HG03175 (cell line): ENCODE data around the gene BIRC6.

Experiments
- ATAC-seq: cut with Tn5 transposase; IDR thresholded peaks from one replicate; pipeline ENCODE4 v1.9.1; 2021; ENCODE audit warnings: mild to moderate bottlenecking, moderate library complexity; ENCODE audit not compliant: unreplicated experiment

Gene BIRC6

GRCh38 chr2:32375228-32375892, 18.5 kb downstream of the BIRC6 start:
- no peak for ATAC-seq

DNA sequence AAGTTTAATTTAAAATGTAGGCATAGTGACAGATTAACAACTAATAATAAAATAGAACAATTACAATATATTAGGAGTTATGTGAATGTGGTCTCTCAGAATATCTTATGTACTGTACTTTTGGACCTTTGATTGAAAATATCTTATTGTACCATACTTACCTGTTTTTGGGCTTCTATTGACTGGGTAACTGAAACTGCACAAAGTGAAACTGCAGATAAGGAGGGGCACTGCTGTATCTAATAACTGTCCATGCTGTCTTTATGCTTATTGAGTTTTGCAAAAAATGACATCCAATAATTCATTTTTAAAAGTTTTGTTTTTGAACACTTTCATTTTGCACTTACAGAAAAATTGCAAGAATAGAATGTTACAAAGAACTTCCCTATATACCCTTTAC, 19.9 kb downstream of the BIRC6 start:
- ATAC-seq, result no peak

DNA sequence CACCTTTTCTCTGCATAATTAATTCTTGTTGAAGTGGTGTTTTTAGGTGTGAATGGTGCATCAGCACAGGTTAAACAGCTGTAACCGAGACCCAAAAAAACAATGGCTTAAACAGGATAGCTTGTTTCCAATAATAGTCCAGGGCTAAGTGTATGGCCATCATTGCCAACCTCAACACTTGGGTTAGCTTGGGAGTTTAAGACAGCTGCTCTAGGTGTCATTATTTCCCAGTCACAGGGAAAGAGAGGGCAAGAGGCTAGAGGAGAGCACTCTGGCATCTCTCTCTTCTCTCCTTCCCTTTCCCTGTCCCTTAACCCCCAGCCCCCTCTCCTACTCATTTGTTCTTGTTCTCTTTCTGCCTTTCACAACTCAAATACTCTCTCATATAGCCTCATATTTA, 21.1 kb downstream of the BIRC6 start:
- ATAC-seq, result no peak

DNA sequence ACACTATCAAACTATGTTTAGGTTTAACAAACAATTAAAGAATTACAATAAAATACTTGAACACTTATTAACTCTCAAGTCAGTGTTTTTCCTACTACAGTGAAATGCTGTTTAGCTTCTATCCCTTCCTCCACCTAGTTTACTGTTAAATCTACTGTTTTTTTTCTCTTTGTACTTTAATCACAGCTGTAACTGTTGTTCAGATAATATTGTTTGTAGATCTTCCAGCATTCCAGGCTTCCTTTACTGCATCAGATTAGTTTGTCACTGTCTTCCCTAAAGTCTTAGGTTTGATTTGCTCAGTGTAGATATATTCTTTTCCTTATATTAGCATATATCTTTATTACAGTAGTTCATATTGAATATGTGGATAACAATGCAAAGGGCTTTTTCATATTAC, 22.5 kb downstream of the BIRC6 start:
- no peak for ATAC-seq

DNA sequence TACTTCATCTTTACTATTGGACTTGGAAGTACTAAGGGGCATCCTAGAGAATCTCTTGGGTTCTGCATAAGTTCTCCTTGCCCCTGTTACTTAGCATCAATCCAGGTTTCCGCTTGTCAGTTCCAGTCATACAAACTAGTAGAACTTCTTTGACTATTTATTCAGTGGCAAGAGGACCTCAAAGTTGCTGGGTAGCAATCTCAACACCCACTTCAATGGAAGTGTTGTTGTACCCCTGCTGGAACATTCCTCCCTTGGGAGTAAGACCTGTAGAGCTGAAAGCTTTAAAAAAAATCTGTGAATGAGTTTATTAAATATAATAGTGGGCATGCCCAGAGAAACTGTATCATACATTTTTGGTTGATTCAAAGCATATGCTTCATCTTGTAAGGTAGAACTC, 27.0 kb downstream of the BIRC6 start:
- no peak for ATAC-seq

- no peak for ATAC-seq
Observed at GRCh38 chr2:32384529-32384928, 27.7 kb downstream of the BIRC6 start.

GRCh38 chr2:32386739-32387138, 29.9 kb downstream of the BIRC6 start:
- ATAC-seq, result no peak

DNA sequence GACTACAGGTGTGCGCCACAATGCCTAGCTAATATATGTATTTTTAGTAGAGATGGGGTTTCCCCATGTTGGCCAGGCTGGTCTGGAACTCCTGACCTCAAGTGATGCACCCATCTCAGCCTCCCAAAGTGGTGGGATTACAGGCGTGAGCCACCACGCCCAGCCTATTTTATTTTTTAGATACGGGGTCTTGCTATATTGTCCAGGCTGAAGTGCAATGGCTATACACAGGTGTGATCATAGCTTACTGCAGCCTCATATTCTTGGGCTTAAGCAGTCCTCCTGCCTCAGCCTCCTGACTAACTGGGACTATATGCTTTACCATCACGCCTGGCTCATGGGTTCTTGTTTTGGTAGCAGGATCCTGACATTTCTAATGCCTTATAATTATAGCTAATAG, 42.4 kb downstream of the BIRC6 start:
- no peak for ATAC-seq

DNA sequence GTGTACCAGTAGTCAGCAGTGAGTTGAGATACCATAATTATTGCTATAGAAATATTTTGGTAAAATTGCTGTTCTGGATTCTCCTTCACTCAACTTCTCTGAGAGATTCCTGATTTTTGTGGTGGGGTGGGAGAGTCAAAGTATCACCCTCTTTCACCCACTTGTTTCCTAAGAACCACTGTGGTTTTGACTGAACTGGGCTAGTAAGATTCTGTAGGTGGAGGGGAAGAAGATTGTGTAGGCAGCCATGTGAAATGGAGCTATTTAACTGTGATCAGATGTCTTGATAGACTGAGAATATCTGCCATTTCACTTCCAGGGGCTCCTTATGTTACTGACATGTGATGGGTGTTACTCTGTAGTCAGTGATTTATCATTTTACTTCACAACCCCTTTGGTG, 45.3 kb downstream of the BIRC6 start:
- no peak for ATAC-seq

DNA sequence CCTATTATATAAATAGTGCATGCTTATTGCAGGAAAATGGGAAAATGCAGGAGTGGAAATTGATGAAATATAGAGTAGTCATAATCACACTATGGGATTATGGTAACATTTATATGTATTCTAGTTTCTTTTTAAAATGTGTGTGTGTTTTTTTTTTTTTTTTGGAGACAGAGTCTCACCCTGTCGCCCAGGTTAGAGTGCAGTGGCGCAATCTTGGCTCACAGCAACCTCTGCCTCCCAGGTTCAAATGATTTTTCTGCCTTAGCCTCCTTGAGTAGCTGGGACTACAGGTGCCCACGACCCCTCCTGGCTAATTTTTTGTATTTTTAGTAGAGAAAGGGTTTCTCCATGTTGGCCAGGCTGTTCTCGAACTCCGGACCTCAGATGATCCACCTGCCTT, 47.0 kb downstream of the BIRC6 start:
- ATAC-seq, result no peak

DNA sequence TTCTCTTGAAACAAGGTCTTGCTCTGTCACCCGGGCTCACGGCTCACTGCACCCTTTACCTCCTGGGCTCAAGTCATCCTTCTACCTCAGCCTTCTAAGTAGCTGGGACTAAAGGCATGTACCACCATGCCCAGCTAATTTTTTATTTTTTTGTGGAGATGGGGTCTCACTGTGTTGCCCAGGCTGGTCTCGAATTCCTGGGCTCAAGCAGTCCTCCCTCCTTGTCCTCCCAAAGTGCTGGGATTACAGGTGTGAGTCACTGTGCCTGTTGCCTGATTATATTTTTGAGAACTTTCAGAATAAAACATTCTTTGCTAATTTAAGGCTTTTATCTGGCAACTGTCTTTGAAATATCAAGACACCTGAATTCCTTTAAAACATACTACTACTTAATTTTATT, 47.9 kb downstream of the BIRC6 start:
- no peak for ATAC-seq

GRCh38 chr2:32416519-32416918, 59.7 kb downstream of the BIRC6 start:
- no peak for ATAC-seq

GRCh38 chr2:32417659-32418058, 60.8 kb downstream of the BIRC6 start:
- no peak for ATAC-seq

DNA sequence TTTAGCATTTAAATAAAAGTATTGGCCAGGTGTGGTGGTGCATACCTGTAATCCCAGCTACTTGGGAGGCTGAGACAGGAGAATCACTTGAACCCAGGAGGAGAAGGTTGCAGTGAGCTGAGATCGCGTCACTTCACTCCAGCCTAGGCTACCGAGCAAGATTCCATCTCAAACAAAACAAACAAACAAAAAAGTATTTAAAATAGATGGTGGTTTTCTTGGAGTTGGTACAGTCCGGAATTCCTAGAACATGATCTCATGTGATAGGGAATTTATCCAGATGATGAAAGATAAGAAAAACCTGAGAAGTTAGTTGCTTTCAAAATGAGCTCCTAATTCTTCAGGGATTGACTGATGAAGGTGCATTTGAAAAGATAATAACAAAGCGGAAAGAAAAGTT, 62.0 kb downstream of the BIRC6 start:
- ATAC-seq, result no peak

DNA sequence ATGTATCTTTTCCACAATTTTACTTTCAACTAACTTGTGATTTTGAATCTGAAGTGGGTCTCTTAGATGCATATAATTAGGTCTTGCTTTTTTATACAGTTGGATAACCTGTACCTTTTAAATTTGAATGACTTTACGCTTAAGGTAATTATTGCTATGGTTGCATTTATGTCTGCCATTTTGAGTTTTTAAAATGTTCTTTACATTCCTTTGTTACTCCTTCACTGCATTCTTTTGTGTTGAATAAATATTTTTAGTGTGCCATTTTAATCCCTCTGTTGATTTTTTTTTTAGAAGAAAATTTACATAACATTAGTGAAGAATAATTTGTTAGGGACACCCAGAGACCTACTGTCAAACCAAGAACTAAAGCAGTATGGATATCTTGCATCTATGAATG, 65.3 kb downstream of the BIRC6 start:
- no peak for ATAC-seq

- no peak for ATAC-seq
Observed at GRCh38 chr2:32423536-32423935, 66.7 kb downstream of the BIRC6 start.

GRCh38 chr2:32424739-32425138, 67.9 kb downstream of the BIRC6 start:
- no peak for ATAC-seq

- no peak for ATAC-seq
Observed at GRCh38 chr2:32425719-32426141, 68.9 kb downstream of the BIRC6 start.

GRCh38 chr2:32427672-32428610, 71.1 kb downstream of the BIRC6 start:
- ATAC-seq, result no peak

DNA sequence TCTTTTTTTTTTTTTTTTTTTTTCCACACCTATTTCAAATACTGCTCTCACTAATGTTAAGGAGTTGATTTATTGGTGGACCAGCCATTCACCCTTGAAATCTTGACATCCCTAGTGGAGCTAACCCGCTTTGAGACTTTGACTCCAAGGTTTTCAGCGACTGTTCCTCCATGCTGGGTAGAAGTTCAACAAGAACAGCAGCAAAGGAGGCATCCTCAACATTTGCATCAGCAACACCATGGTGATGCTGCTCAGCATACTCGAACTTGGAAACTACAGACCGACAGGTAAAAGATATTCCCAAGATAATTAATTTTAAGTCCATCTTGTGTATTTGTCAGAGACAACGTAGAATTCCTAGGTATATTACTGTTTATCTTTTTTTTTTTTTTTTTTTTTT, 74.0 kb downstream of the BIRC6 start:
- no peak for ATAC-seq

DNA sequence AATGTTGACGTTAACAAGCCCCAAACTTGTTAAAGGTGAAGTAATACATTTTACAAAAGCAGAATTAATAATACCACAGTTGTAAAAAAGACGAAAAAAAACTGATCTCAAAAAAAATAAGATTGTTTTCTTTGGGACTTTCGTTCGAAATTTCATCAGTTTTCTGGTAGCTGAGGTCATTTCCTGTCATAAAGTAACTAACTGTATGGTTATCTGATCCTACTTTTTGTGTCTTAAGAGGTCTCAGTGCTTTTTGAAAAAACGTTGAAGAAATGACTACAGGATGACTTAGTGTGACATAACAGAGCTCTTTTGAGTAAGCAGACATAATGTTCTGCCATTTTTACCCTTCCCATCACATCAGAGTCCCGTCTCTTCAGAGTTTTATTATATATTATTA, 79.3 kb downstream of the BIRC6 start:
- ATAC-seq, result no peak

- ATAC-seq, result no peak
Observed at GRCh38 chr2:32442020-32442467, 85.2 kb downstream of the BIRC6 start.
